Measurements from ENCODE around the gene PIP4P1. TPM values are rescaled to one million over a fixed set of nuclear protein-coding genes. Genes with fewer than 3 reads are reported as not detected.
A peak's percentile ranks its signal among the peaks of the same experiment; 100 is the strongest.

PIP4P1 gene
- total RNA-seq, 1 donor from 2014 or later = 40.8 TPM

- Mint-ChIP-seq H3K27me3 (ENCODE audit: low read depth) (no peaks in the 10 kb centered on the region), H3K4me1 (peaks cover 18% of the 10 kb centered on the region), H3K9me3 (no peaks in the 10 kb centered on the region), H3K36me3 (ENCODE audit: low read depth) (peaks cover 8% of the 10 kb centered on the region), H3K4me3 (peak overlapping the region; percentile 7), H3K27ac (ENCODE audit: unreplicated experiment) (no peak overlapping the region)
- no peak for DNase-seq (ENCODE audit: low read depth, low spot score)
- TF ChIP-seq, protein P1, sequence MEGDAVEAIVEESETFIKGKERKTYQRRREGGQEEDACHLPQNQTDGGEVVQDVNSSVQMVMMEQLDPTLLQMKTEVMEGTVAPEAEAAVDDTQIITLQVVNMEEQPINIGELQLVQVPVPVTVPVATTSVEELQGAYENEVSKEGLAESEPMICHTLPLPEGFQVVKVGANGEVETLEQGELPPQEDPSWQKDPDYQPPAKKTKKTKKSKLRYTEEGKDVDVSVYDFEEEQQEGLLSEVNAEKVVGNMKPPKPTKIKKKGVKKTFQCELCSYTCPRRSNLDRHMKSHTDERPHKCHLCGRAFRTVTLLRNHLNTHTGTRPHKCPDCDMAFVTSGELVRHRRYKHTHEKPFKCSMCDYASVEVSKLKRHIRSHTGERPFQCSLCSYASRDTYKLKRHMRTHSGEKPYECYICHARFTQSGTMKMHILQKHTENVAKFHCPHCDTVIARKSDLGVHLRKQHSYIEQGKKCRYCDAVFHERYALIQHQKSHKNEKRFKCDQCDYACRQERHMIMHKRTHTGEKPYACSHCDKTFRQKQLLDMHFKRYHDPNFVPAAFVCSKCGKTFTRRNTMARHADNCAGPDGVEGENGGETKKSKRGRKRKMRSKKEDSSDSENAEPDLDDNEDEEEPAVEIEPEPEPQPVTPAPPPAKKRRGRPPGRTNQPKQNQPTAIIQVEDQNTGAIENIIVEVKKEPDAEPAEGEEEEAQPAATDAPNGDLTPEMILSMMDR (conservative IDR thresholded peaks at IDR 0.05) = no peak
Measured at GRCh38 chr14:20409226-20409625, 52.0 kb downstream of the PIP4P1 start.

Other genes starting within 250 kb of the PIP4P1 start
- not detected in 2 replicates for gene OR11H6, start 237.7 kb downstream of the PIP4P1 start, total RNA-seq
- not detected in 2 replicates for gene OR11H7, start 232.5 kb downstream of the PIP4P1 start, total RNA-seq
- not detected in 2 replicates for gene OR11H4, start 222.1 kb downstream of the PIP4P1 start, total RNA-seq
- 25.6 and 25.8 TPM in 2 replicates for gene TTC5, start 155.5 kb downstream of the PIP4P1 start, total RNA-seq
- 127 and 132 TPM in 2 replicates for gene CCNB1IP1, start 128.2 kb downstream of the PIP4P1 start, total RNA-seq
- 50.7 and 53.2 TPM in 2 replicates for gene PARP2, start 117.8 kb downstream of the PIP4P1 start, total RNA-seq
- 12.7 and 13.7 TPM in 2 replicates for gene TEP1, start 47.9 kb downstream of the PIP4P1 start, total RNA-seq
- gene KLHL33, start 25.3 kb downstream of the PIP4P1 start, total RNA-seq = 0.07 TPM in 1 of 2 replicates, not detected in the other
- gene OSGEP, start 6.6 kb downstream of the PIP4P1 start, total RNA-seq = 67.3 and 68.1 TPM in 2 replicates
- 433 and 437 TPM in 2 replicates for gene APEX1, start 6.2 kb downstream of the PIP4P1 start, total RNA-seq
- 35.1 and 40.8 TPM in 2 replicates for gene PNP, start 8.0 kb upstream of the PIP4P1 start, total RNA-seq
- gene RNASE10, start 44.1 kb upstream of the PIP4P1 start, total RNA-seq = 0.52 and 1.2 TPM in 2 replicates
- not detected in 2 replicates for gene RNASE9, start 99.6 kb upstream of the PIP4P1 start, total RNA-seq
- gene RNASE11, start 126.6 kb upstream of the PIP4P1 start, total RNA-seq = not detected in 2 replicates
- not detected in 2 replicates for gene RNASE12, start 129.9 kb upstream of the PIP4P1 start, total RNA-seq
- not detected in 2 replicates for gene OR6S1, start 180.3 kb upstream of the PIP4P1 start, total RNA-seq
- 2.6 TPM in 2 replicates for gene RNASE4, start 223.1 kb upstream of the PIP4P1 start, total RNA-seq
- 2.3 and 3.3 TPM in 2 replicates for gene ANG, start 227.3 kb upstream of the PIP4P1 start, total RNA-seq

Measured in neural crest cell (in vitro differentiated cells).